SU-DHL-6 (cell line): ENCODE results near the gene SF3B5.
A peak's percentile ranks its signal among the peaks of the same experiment; 100 is the strongest.

Source experiments
- H2AFZ ChIP-seq: fragments of 200-600 bp; sonication (generic); 2 replicates; pipeline ENCODE4 v1.6.1; 2014; ENCODE audit warnings: low read depth, mild to moderate bottlenecking, moderate library complexity, mixed read lengths, antibody characterized with exemption, low read length; ENCODE audit not compliant: severe bottlenecking
- H3F3A ChIP-seq: fragments of 200-600 bp; shearing (Covaris generic); 2 replicates; pipeline ENCODE4 v1.6.0; 2016; ENCODE audit warnings: antibody characterized with exemption, mild to moderate bottlenecking; ENCODE audit not compliant: insufficient read depth
- H3K27ac ChIP-seq: fragments of 200-600 bp; sonication (generic); 2 replicates; pipeline ENCODE4 v1.5.1; 2016; ENCODE audit warnings: low read depth, mild to moderate bottlenecking, low read length, moderate library complexity, mixed read lengths
- H3K27me3 ChIP-seq: fragments of 200-600 bp; sonication (generic), shearing (Covaris generic); 2 replicates; pipeline ENCODE4 v1.6.0; 2014; ENCODE audit warnings: mild to moderate bottlenecking, low read length
- H3K36me3 ChIP-seq: fragments of 200-600 bp; sonication (generic); 2 replicates; pipeline ENCODE4 v1.6.1; 2014; ENCODE audit warnings: mild to moderate bottlenecking, low read length, mixed read lengths
- H3K4me2 ChIP-seq: fragments of 300-600, 200-600 bp; shearing (Covaris generic), sonication (generic); 2 replicates; pipeline ENCODE4 v1.6.0; 2014; ENCODE audit warnings: low read length, low read depth, mild to moderate bottlenecking; ENCODE audit not compliant: poor library complexity, severe bottlenecking
- H3K4me3 ChIP-seq: fragments of 200-600 bp; sonication (generic); 2 replicates; pipeline ENCODE4 v1.5.1; 2014; ENCODE audit warnings: antibody characterized with exemption, low read length, mild to moderate bottlenecking, mixed read lengths; ENCODE audit not compliant: insufficient read depth, poor library complexity, severe bottlenecking
- H3K79me2 ChIP-seq: fragments of 200-600 bp; sonication (generic); 2 replicates; pipeline ENCODE4 v1.6.1; 2014; ENCODE audit warnings: mild to moderate bottlenecking, low read length, moderate library complexity; ENCODE audit not compliant: insufficient read depth
- H3K9ac ChIP-seq: fragments of 200-600 bp; sonication (generic); 2 replicates; pipeline ENCODE4 v1.7.0; 2014; ENCODE audit warnings: mild to moderate bottlenecking, low read length
- H3K9me2 ChIP-seq: fragments of 200-600 bp; sonication (generic); replicated peaks from 2 replicates; pipeline ENCODE4 v1.6.1; 2014; ENCODE audit warnings: low read length; ENCODE audit not compliant: insufficient read depth
- H3K9me3 ChIP-seq: fragments of 200-600 bp; sonication (generic); 2 replicates; pipeline ENCODE4 v1.6.1; 2014; ENCODE audit warnings: low read length, mixed read lengths; ENCODE audit not compliant: insufficient read depth
- H4K20me1 ChIP-seq: fragments of 200-600 bp; sonication (generic); 2 replicates; pipeline ENCODE4 v1.6.1; 2014; ENCODE audit warnings: low read depth, mild to moderate bottlenecking, antibody characterized with exemption, low read length, moderate library complexity, mixed read lengths
- EZH2phosphoT487 ChIP-seq: fragments of 200-600 bp; sonication (generic), shearing (Covaris generic); conservative IDR thresholded peaks from 2 replicates; pipeline ENCODE4 v1.6.1; 2018; ENCODE audit warnings: mild to moderate bottlenecking, antibody characterized with exemption, low read length, moderate library complexity, mixed read lengths
- TF ChIP-seq, protein P1 (sequence below): fragments of 200-600 bp; sonication (generic); IDR thresholded peaks from one replicate; pipeline ENCODE4 v1.5.1; 2017; ENCODE audit warnings: antibody characterized with exemption, mild to moderate bottlenecking, low read length, moderate library complexity; ENCODE audit not compliant: insufficient read depth, poor library complexity, severe bottlenecking

The SF3B5 gene

DNA sequence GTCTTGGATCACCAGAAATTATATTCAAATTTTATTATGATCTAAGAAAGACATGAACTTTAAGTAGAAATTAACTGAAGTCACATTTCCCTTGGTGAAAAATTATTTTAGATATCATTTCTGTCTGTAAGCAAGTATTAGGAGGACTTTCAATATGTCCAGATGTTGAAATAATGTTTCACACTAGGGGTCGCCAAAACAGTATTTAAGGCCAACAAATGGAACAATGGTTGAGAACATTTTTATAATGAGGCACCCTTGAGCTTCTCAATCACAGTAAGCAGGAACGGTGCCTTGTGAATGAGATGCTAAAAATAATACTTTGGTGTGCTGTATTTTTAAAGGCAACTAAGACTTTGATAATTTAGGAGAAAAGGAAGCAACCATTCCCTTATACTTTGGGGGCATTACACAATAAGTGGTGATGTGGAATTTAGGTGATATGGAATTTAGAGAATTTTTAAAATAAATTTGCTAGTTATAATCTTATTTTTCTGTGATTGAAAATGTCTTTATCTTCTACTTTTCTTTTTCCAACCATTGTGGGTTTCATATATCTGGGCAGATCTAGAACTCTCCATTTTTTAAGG lies 9.6 kb upstream of the SF3B5 start:
- H4K20me1 ChIP-seq = no peaks in the 10 kb centered on the region
- no peak overlapping the region for H3K27ac ChIP-seq
- H3K79me2 ChIP-seq = no peaks in the 10 kb centered on the region
- H3K9me3 ChIP-seq = no peaks in the 10 kb centered on the region
- H3K9ac ChIP-seq = no peak overlapping the region
- H3K9me2 ChIP-seq = no peaks in the 10 kb centered on the region
- no peaks in the 10 kb centered on the region for H3F3A ChIP-seq
- no peak for TF ChIP-seq EZH2phosphoT487
- TF ChIP-seq, protein P1, sequence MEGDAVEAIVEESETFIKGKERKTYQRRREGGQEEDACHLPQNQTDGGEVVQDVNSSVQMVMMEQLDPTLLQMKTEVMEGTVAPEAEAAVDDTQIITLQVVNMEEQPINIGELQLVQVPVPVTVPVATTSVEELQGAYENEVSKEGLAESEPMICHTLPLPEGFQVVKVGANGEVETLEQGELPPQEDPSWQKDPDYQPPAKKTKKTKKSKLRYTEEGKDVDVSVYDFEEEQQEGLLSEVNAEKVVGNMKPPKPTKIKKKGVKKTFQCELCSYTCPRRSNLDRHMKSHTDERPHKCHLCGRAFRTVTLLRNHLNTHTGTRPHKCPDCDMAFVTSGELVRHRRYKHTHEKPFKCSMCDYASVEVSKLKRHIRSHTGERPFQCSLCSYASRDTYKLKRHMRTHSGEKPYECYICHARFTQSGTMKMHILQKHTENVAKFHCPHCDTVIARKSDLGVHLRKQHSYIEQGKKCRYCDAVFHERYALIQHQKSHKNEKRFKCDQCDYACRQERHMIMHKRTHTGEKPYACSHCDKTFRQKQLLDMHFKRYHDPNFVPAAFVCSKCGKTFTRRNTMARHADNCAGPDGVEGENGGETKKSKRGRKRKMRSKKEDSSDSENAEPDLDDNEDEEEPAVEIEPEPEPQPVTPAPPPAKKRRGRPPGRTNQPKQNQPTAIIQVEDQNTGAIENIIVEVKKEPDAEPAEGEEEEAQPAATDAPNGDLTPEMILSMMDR = peak; percentile 44
- no peak overlapping the region for H3K4me3 ChIP-seq
- H3K27me3 ChIP-seq = no peaks in the 10 kb centered on the region
- no peak overlapping the region for H2AFZ ChIP-seq
- H3K4me2 ChIP-seq = no peak overlapping the region
- no peaks in the 10 kb centered on the region for H3K36me3 ChIP-seq

DNA sequence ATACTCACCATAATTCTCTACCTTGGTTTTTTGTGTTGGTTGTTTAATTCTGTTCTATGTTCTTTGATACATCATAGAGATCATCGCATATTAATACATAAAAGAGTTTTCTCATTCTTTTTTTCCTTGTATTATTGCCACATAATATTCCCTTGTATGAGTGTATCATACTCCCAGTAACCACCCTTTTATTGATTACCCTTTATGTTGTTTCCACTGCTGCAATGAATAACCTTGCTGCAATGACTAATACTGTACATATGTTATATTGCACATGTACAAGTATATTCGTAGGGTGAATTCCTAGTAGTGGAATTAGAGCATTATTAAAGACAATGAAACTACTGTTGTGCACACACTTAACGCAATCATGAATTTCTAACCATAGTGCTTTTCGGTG lies 9.1 kb upstream of the SF3B5 start:
- H3K27ac ChIP-seq = no peak overlapping the region
- H3K27me3 ChIP-seq = no peaks in the 10 kb centered on the region
- H3K9me3 ChIP-seq = no peaks in the 10 kb centered on the region
- H3K9ac ChIP-seq = no peak overlapping the region
- H2AFZ ChIP-seq = no peak overlapping the region
- H3K4me3 ChIP-seq = no peak overlapping the region
- no peaks in the 10 kb centered on the region for H3K79me2 ChIP-seq
- TF ChIP-seq, protein P1 = no peak
- TF ChIP-seq EZH2phosphoT487 = no peak
- no peaks in the 10 kb centered on the region for H4K20me1 ChIP-seq
- no peaks in the 10 kb centered on the region for H3K36me3 ChIP-seq
- H3K9me2 ChIP-seq = no peaks in the 10 kb centered on the region
- H3K4me2 ChIP-seq = no peak overlapping the region
- no peaks in the 10 kb centered on the region for H3F3A ChIP-seq

DNA sequence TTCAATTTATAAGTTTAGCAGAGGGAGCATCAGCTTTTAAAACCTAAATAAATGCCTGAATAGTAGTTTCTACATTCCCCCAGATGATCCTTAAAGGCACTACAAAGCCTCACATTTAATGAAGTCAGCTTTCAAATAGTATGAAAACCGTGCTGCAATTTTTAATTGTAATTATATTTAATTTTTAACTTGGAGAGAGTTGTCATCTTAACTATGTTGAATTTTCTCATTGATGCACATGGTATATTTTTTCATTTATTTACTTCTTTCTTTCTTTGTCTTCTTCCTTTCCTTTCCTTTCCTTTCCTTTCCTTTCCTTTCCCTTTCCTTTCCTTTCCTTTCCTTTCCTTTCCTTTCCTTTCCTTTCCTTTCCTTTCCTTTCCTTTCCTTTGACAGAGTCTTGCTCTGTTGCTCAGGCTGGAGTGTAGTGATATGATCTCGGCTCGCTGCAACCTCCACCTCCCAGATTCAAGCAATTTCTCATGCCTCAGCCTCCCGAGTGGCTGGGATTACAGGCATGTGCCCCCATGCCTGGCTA lies 7.7 kb upstream of the SF3B5 start:
- Histone ChIP-seq H3K9me2 (no peaks in the 10 kb centered on the region), H3K27ac (no peak overlapping the region), H3K27me3 (no peaks in the 10 kb centered on the region), H3K9ac (no peak overlapping the region), H3K36me3 (no peaks in the 10 kb centered on the region), H3K9me3 (no peaks in the 10 kb centered on the region), H3K4me3 (no peak overlapping the region), H2AFZ (no peak overlapping the region), H3K79me2 (no peaks in the 10 kb centered on the region), H4K20me1 (no peaks in the 10 kb centered on the region), H3F3A (no peaks in the 10 kb centered on the region), H3K4me2 (no peak overlapping the region)
- TF ChIP-seq, protein P1 = no peak
- TF ChIP-seq EZH2phosphoT487 = no peak
